K562 (cell line): Measurements from ENCODE around the gene MRPL10. TPM values are rescaled to one million over a fixed set of nuclear protein-coding genes. Genes with fewer than 3 reads are reported as not detected.

Experiments
- CREM ChIP-seq: IDR thresholded peaks from 2 replicates; pipeline ENCODE4 v1.6.1; 2014; ENCODE audit warnings: antibody characterized with exemption, low read depth
- CXXC5 ChIP-seq: fragments of 250-450 bp; sonication (Bioruptor Pico); IDR thresholded peaks from 2 replicates; pipeline ENCODE4 v1.8.0; 2022; ENCODE audit warnings: inconsistent platforms, mild to moderate bottlenecking, moderate library complexity
- DPF2 ChIP-seq: fragments of 450-650 bp; IDR thresholded peaks from 2 replicates; pipeline ENCODE4 v1.6.1; 2016
- KDM1A ChIP-seq, 2 experiments: fragments of 450-650 bp; IDR thresholded peaks; 2 replicates each; pipeline ENCODE4 v1.6.1; 2016; ENCODE audit warnings: mild to moderate bottlenecking in 2 of 2
- MTA1 ChIP-seq: fragments of 450-650 bp; IDR thresholded peaks from 2 replicates; pipeline ENCODE4 v1.6.1; 2017; ENCODE audit warnings: borderline replicate concordance
- MYC ChIP-seq, 2 experiments: fragments of 250-450 bp in 1 of 2; sonication (Bioruptor Pico) in 1 of 2; IDR thresholded peaks; 2 replicates each; pipeline versions ENCODE4 v1.5.1 to v1.6.1; 2012 to 2021; ENCODE audit warnings: low read depth in 2 of 2, borderline replicate concordance in 1 of 2, improper control_type of control experiment in 1 of 2, low read length in 1 of 2, mild to moderate bottlenecking in 1 of 2, moderate library complexity in 1 of 2
- MYNN ChIP-seq, 2 experiments: sonication (generic); formaldehyde crosslinking in 1 of 2; IDR thresholded peaks; 2 replicates each; pipeline versions ENCODE4 v1.5.0 to v1.6.1; 2016 to 2020; ENCODE audit warnings: antibody characterized with exemption in 1 of 2, missing genetic modification reagents in 1 of 2
- NR2C1 ChIP-seq, 2 experiments: fragments of 450-650 bp; IDR thresholded peaks; 2 replicates each; pipeline ENCODE4 v1.6.1; 2017; ENCODE audit warnings: mild to moderate bottlenecking in 2 of 2, antibody characterized with exemption in 1 of 2, inconsistent platforms in 1 of 2, missing compliant biosample characterization in 1 of 2, missing genetic modification characterization in 1 of 2
- NR2C2 ChIP-seq, 2 experiments: fragments of 200-800 bp in 1 of 2; sonication (Bioruptor generic) in 1 of 2; sonication (generic) in 1 of 2; formaldehyde crosslinking in 1 of 2; IDR thresholded peaks; 2 replicates each; pipeline versions ENCODE4 v1.6.1 to v1.8.0; 2016 to 2022; ENCODE audit warnings: mild to moderate bottlenecking in 1 of 2, missing compliant biosample characterization in 1 of 2, missing genetic modification characterization in 1 of 2, missing genetic modification reagents in 1 of 2
- NR4A1 ChIP-seq, 2 experiments: fragments of 250-450 bp in 1 of 2; fragments of 450-650 bp in 1 of 2; sonication (Bioruptor Pico) in 1 of 2; IDR thresholded peaks; 2 replicates each; pipeline versions ENCODE4 v1.4.0 to v1.6.1; 2016 to 2020; ENCODE audit warnings: mild to moderate bottlenecking in 2 of 2, missing compliant biosample characterization in 1 of 2, missing genetic modification characterization in 1 of 2, moderate library complexity in 1 of 2
- PHB2 ChIP-seq: fragments of 450-650 bp; IDR thresholded peaks from 2 replicates; pipeline ENCODE4 v1.6.1; 2017; ENCODE audit warnings: low read depth
- PYGO2 ChIP-seq: fragments of 450-650 bp; IDR thresholded peaks from 2 replicates; pipeline ENCODE4 v1.6.1; 2016; ENCODE audit warnings: mild to moderate bottlenecking, missing genetic modification characterization, moderate library complexity, missing compliant biosample characterization
- RCOR1 ChIP-seq, 2 experiments: IDR thresholded peaks; 2 replicates each; pipeline ENCODE4 v1.6.1; 2012; ENCODE audit warnings: low read depth in 2 of 2, low read length in 2 of 2, borderline replicate concordance in 1 of 2, improper control_type of control experiment in 1 of 2
- TFAM ChIP-seq: fragments of 250-450 bp; sonication (Bioruptor Pico); conservative IDR thresholded peaks from 2 replicates; pipeline ENCODE4 v1.5.0; 2021; ENCODE audit warnings: mild to moderate bottlenecking, moderate library complexity
- ZMIZ1 ChIP-seq, 2 experiments: fragments of 150-350 bp in 1 of 2; IDR thresholded peaks; 2 replicates each; pipeline ENCODE4 v1.6.1; 2012 to 2016; ENCODE audit warnings: low read depth in 2 of 2, low read length in 2 of 2, mild to moderate bottlenecking in 1 of 2, moderate library complexity in 1 of 2
- ZNF436 ChIP-seq: fragments of 250-450, 450-650 bp; sonication (Bioruptor Pico); formaldehyde crosslinking; IDR thresholded peaks from 2 replicates; pipeline ENCODE4 v1.7.0; 2020; ENCODE audit warnings: mild to moderate bottlenecking
- ZNF644 ChIP-seq: fragments of 200-800 bp; sonication (Bioruptor generic); IDR thresholded peaks from 2 replicates; pipeline ENCODE4 v1.6.1; 2016; ENCODE audit warnings: low read depth, missing genetic modification characterization, missing compliant biosample characterization
- polyA plus RNA-seq, 8 experiments: library from polyadenylated mRNA; depleted of rRNA in 4 of 8; stranded (reverse) in 5 of 8; unstranded in 3 of 8; fragments of >200 nt; fragmentation: Nextera tagmentation in 2 of 8; fragmentation: Illumina TruSeq in 1 of 8; extraction: Ambion mirVana in 2 of 8; extraction: Trizol in 1 of 8; gene quantifications; 2 replicates each; pipeline versions ENCODE4 v1.2.1 to v1.2.3, GENCODE V29; 2011 to 2014; ENCODE audit warnings: inconsistent platforms in 1 of 8, missing spikeins in 1 of 8
- total RNA-seq, 7 experiments: library from RNA; depleted of rRNA in 6 of 7; stranded (reverse); fragments of >200 nt in 6 of 7; fragmentation: Illumina TruSeq in 2 of 7; extraction: Trizol in 2 of 7; gene quantifications; 2 replicates each; pipeline versions ENCODE4 v1.2.1 to v1.2.3, GENCODE V29; 2011 to 2021; ENCODE audit warnings: low replicate concordance in 1 of 7
- TF ChIP-seq, protein P1 (sequence below), 2 experiments: fragments of 250-450 bp in 1 of 2; fragments of 450-650 bp in 1 of 2; sonication (Bioruptor Pico) in 1 of 2; IDR thresholded peaks; 2 replicates each; pipeline versions ENCODE4 v1.6.1 to v1.8.0; 2016 to 2021; ENCODE audit warnings: mild to moderate bottlenecking in 2 of 2, moderate library complexity in 2 of 2, missing compliant biosample characterization in 1 of 2, missing genetic modification characterization in 1 of 2
- TF ChIP-seq, protein P2 (sequence below): sonication (generic); formaldehyde crosslinking; IDR thresholded peaks from 2 replicates; pipeline ENCODE4 v1.8.0; 2023; ENCODE audit warnings: mild to moderate bottlenecking, missing genetic modification reagents

MRPL10 gene
- total and polyA plus RNA-seq, 9 of the 15 experiments (the other 6 are each of a cell fraction or from before 2014, with no cell fraction given): 27.8 to 105 (median 67.3) TPM

DNA sequence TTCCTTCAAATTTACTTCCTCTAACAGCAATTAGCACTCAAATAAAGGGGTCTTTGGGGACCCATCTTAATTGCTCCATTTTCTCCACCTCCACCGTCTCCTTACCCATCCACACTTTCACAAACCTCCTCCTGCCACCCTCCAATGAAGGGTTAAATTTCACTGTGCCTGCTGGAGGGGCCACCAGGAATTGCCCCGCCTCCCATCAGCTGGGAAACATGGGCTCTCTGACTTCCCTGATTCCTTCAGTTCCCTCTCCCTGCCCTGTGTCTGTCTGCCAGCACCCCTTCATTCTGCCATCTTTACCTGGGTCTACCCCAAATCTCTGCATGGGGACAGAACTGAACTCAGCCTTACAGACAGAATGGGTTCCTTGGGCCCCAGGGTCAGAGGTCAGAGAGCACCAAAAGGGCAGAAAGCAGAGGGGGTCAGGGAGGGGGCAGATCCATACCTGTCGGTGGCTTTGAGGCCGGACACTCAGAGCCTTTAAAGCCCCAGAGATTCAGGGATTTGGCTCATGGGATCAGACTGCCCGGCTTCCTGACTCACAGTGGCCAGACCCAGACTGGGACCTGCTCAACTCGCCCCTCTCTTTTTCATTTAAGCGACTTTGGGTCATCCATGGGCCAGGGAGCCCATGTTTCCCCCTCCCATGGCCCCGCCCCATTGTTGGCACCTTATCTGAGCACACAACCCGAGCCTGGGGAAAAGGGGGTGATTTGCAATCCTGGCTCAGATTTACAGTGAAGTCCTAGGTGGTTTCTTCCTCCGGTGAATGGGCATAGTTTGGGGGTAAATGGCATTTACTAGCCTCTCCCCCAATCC, 47.1 kb upstream of the MRPL10 start (continued):
- TF ChIP-seq ZNF436 (no peak), CREM (no peak), RCOR1 (IDR thresholded peaks at IDR 0.05; ENCODE audit: borderline replicate concordance in 1 of 2, low read depth in 2 of 2, low read length in 2 of 2) (peak in 1 of 2 experiments; percentile 56; a peak in 1 of 4 replicates), KDM1A (IDR thresholded peaks at IDR 0.05) (peak; percentile 84 to 89), DPF2 (no peak), PYGO2 (tag) (0 out of 2 replicates have a peak, but pooled peaks have one; percentile 56), NR2C1 (IDR thresholded peaks at IDR 0.05) (peak; percentile 88), NR2C1 (tag; IDR thresholded peaks at IDR 0.05) (peak; percentile 89), TFAM (CRISPR knock-in tag) (no peak), NR4A1 (CRISPR knock-in tag; IDR thresholded peaks at IDR 0.05) (no peak), NR4A1 (tag; IDR thresholded peaks at IDR 0.05) (0 out of 2 replicates have a peak, but pooled peaks have one; percentile 39), ZMIZ1 (IDR thresholded peaks at IDR 0.05; ENCODE audit: low read depth in 2 of 2, low read length in 2 of 2) (no peak), MTA1 (no peak), MYNN (IDR thresholded peaks at IDR 0.05) (no peak), MYNN (CRISPR knock-in tag; IDR thresholded peaks at IDR 0.05) (no peak), CXXC5 (peak; percentile 6; the same call in 1 of the 2 replicates), ZNF644 (no peak), PHB2 (0 out of 2 replicates have a peak, but pooled peaks have one; percentile 17), NR2C2 (CRISPR knock-in tag; IDR thresholded peaks at IDR 0.05) (no peak), NR2C2 (tag; IDR thresholded peaks at IDR 0.05) (peak; percentile 88), MYC (IDR thresholded peaks at IDR 0.05; ENCODE audit: low read depth, low read length) (no peak), MYC (CRISPR knock-in tag; IDR thresholded peaks at IDR 0.05; ENCODE audit: borderline replicate concordance, low read depth) (no peak)
- TF ChIP-seq, protein P1, sequence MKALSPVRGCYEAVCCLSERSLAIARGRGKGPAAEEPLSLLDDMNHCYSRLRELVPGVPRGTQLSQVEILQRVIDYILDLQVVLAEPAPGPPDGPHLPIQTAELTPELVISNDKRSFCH (CRISPR knock-in tag; IDR thresholded peaks at IDR 0.05): no peak
- TF ChIP-seq, protein P1 (tag; IDR thresholded peaks at IDR 0.05): peak; percentile 13; the same call in 1 of the 2 replicates
- TF ChIP-seq, protein P2, sequence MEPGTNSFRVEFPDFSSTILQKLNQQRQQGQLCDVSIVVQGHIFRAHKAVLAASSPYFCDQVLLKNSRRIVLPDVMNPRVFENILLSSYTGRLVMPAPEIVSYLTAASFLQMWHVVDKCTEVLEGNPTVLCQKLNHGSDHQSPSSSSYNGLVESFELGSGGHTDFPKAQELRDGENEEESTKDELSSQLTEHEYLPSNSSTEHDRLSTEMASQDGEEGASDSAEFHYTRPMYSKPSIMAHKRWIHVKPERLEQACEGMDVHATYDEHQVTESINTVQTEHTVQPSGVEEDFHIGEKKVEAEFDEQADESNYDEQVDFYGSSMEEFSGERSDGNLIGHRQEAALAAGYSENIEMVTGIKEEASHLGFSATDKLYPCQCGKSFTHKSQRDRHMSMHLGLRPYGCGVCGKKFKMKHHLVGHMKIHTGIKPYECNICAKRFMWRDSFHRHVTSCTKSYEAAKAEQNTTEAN (CRISPR knock-in tag): no peak
